Cortex of kidney (tissue), 1 donor: ENCODE data around the gene APP.
"Not testable (repeated sequence)": the region's sequence is repeated elsewhere in the genome, so short reads cannot be mapped to it uniquely, and the experiment has no call there.

Source experiments
- DNase-seq: peaks from one replicate; lab custom pipeline; 2025; lab: John Stamatoyannopoulos, UW

Gene APP

GRCh38 chr21:25938658-25939395 lies 231.7 kb downstream of the APP start:
- no peak for DNase-seq

- no peak for DNase-seq
Observed at GRCh38 chr21:25936776-25937175, 233.8 kb downstream of the APP start.

- no peak for DNase-seq
Observed at GRCh38 chr21:25934771-25935224, 235.8 kb downstream of the APP start.

GRCh38 chr21:25934130-25934529 lies 236.4 kb downstream of the APP start:
- DNase-seq = no peak

- DNase-seq = no peak
Observed at GRCh38 chr21:25931765-25932164, 238.8 kb downstream of the APP start.

GRCh38 chr21:25929856-25930520 lies 240.6 kb downstream of the APP start:
- no peak for DNase-seq

GRCh38 chr21:25927195-25927880 lies 243.2 kb downstream of the APP start:
- DNase-seq = no peak

GRCh38 chr21:25925936-25926335 lies 244.6 kb downstream of the APP start:
- no peak for DNase-seq

GRCh38 chr21:25925064-25925800 lies 245.3 kb downstream of the APP start:
- no peak for DNase-seq

GRCh38 chr21:25918152-25918551 lies 252.4 kb downstream of the APP start:
- not testable (repeated sequence) for DNase-seq

- no peak for DNase-seq
Observed at GRCh38 chr21:25916226-25916625, 254.3 kb downstream of the APP start.

GRCh38 chr21:25913479-25913878 lies 257.1 kb downstream of the APP start:
- no peak for DNase-seq

- no peak for DNase-seq
Observed at GRCh38 chr21:25912402-25912746, 258.2 kb downstream of the APP start.

GRCh38 chr21:25911730-25912401 lies 258.7 kb downstream of the APP start:
- DNase-seq = no peak

- no peak for DNase-seq
Observed at GRCh38 chr21:25910809-25911208, 259.8 kb downstream of the APP start.

GRCh38 chr21:25909341-25909740 lies 261.2 kb downstream of the APP start:
- DNase-seq = no peak

- no peak for DNase-seq
Observed at GRCh38 chr21:25908495-25908894, 262.1 kb downstream of the APP start.

- DNase-seq = no peak
Observed at GRCh38 chr21:25907573-25908275, 262.8 kb downstream of the APP start.

GRCh38 chr21:25906587-25906986 lies 264.0 kb downstream of the APP start:
- no peak for DNase-seq

- no peak for DNase-seq
Observed at GRCh38 chr21:25905126-25905525, 265.4 kb downstream of the APP start.

- DNase-seq = no peak
Observed at GRCh38 chr21:25904044-25904695, 266.4 kb downstream of the APP start.
